ENCODE measurements around the gene GPR68.
"Not testable (repeated sequence)": the region's sequence is repeated elsewhere in the genome, so short reads cannot be mapped to it uniquely, and the experiment has no call there.

The GPR68 gene

GRCh38 chr14:91228112-91229004, 16.1 kb downstream of the GPR68 start:
- DNase-seq (ENCODE audit: low spot score) = peak; percentile 74

- no peak for DNase-seq (ENCODE audit: low spot score)
Observed at GRCh38 chr14:91227183-91227628, 17.3 kb downstream of the GPR68 start.

- not testable (repeated sequence) for DNase-seq (ENCODE audit: low spot score)
Observed at GRCh38 chr14:91226360-91226759, 18.1 kb downstream of the GPR68 start.

GRCh38 chr14:91225025-91225424, 19.5 kb downstream of the GPR68 start:
- DNase-seq (ENCODE audit: low spot score) = no peak

GRCh38 chr14:91223028-91223783, 21.3 kb downstream of the GPR68 start:
- DNase-seq (ENCODE audit: low spot score) = no peak

- DNase-seq (ENCODE audit: low spot score) = no peak
Observed at GRCh38 chr14:91221270-91221669, 23.2 kb downstream of the GPR68 start.

GRCh38 chr14:91220581-91221000, 23.9 kb downstream of the GPR68 start:
- no peak for DNase-seq (ENCODE audit: low spot score)

- no peak for DNase-seq (ENCODE audit: low spot score)
Observed at GRCh38 chr14:91219517-91220389, 24.8 kb downstream of the GPR68 start.

GRCh38 chr14:91218014-91218413, 26.5 kb downstream of the GPR68 start:
- DNase-seq (ENCODE audit: low spot score) = no peak

- DNase-seq (ENCODE audit: low spot score) = no peak
Observed at GRCh38 chr14:91216731-91217226, 27.7 kb downstream of the GPR68 start.

- no peak for DNase-seq (ENCODE audit: low spot score)
Observed at GRCh38 chr14:91215381-91215780, 29.1 kb downstream of the GPR68 start.

GRCh38 chr14:91214306-91214705, 30.2 kb downstream of the GPR68 start:
- no peak for DNase-seq (ENCODE audit: low spot score)

- no peak for DNase-seq (ENCODE audit: low spot score)
Observed at GRCh38 chr14:91211017-91211416, 33.5 kb downstream of the GPR68 start.

GRCh38 chr14:91207008-91207407, 37.5 kb downstream of the GPR68 start:
- no peak for DNase-seq (ENCODE audit: low spot score)

- no peak for DNase-seq (ENCODE audit: low spot score)
Observed at GRCh38 chr14:91205459-91205858, 39.0 kb downstream of the GPR68 start.

GRCh38 chr14:91204657-91205056, 39.8 kb downstream of the GPR68 start:
- DNase-seq (ENCODE audit: low spot score) = no peak

GRCh38 chr14:91202234-91202974, 42.1 kb downstream of the GPR68 start:
- no peak for DNase-seq (ENCODE audit: low spot score)

GRCh38 chr14:91200802-91201201, 43.7 kb downstream of the GPR68 start:
- DNase-seq (ENCODE audit: low spot score) = not testable (repeated sequence)

GRCh38 chr14:91197631-91198030, 46.9 kb downstream of the GPR68 start:
- DNase-seq (ENCODE audit: low spot score) = no peak

- DNase-seq (ENCODE audit: low spot score) = no peak
Observed at GRCh38 chr14:91195881-91196280, 48.6 kb downstream of the GPR68 start.

GRCh38 chr14:91193069-91193468, 51.4 kb downstream of the GPR68 start:
- no peak for DNase-seq (ENCODE audit: low spot score)

All from iPS-NIHi11 (cell line).